Measurements from ENCODE around the gene NCAPG2.
A peak's percentile ranks its signal among the peaks of the same experiment; 100 is the strongest.
"Not testable (repeated sequence)": the region's sequence is repeated elsewhere in the genome, so short reads cannot be mapped to it uniquely, and the experiment has no call there.

The NCAPG2 gene

DNA sequence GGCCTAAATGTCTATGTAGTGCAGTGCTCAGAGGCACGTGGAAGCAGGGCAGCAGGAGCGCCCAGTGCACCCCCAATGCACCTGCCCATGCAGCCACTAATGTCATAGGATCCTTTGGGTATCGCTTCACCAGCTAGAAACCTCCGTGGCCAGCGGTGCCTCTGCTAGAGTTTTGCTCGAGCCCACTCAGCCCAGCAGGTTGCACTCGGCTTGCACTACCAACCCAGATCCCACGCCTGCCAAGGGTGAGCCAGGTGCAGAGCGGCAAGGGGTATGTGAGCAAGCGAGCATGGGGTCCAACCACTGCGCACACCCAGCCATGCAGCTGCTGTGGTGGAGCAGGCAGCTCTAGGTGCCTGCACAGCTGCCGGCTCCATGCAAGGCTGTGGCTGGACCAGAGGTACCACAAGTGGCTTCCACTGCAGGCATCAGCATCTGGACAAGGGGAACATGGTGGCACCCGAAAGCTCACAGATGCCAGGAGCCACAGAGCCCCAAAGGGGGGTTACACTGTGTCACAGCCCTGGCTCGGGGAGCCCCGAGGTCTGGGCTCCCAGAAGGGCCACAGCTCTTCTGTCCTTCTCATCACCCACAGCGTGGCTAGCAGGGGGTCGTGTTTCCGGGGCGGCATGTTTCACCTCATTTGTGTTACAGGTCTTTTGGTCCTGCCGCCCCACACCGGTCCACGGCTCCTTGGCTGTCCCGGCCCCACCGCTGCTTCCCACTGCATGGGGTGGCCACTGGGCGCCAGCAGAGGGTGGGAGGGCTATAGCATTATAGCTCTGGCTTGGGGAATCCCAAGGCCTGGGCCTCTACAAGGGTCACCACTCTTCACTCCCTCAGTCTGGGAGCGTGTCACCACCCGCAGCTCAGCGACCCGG is 2.3 kb upstream of the NCAPG2 start:
- H3K4me3 ChIP-seq (ENCODE audit: low read depth, low read length) = no peak overlapping the region
- no peaks in the 10 kb centered on the region for H3K27me3 ChIP-seq (replicated peaks)
- no peaks in the 10 kb centered on the region for H3K36me3 ChIP-seq (replicated peaks)
- no peak overlapping the region for H3K27ac ChIP-seq
- no peak for DNase-seq
- TF ChIP-seq, protein P1, sequence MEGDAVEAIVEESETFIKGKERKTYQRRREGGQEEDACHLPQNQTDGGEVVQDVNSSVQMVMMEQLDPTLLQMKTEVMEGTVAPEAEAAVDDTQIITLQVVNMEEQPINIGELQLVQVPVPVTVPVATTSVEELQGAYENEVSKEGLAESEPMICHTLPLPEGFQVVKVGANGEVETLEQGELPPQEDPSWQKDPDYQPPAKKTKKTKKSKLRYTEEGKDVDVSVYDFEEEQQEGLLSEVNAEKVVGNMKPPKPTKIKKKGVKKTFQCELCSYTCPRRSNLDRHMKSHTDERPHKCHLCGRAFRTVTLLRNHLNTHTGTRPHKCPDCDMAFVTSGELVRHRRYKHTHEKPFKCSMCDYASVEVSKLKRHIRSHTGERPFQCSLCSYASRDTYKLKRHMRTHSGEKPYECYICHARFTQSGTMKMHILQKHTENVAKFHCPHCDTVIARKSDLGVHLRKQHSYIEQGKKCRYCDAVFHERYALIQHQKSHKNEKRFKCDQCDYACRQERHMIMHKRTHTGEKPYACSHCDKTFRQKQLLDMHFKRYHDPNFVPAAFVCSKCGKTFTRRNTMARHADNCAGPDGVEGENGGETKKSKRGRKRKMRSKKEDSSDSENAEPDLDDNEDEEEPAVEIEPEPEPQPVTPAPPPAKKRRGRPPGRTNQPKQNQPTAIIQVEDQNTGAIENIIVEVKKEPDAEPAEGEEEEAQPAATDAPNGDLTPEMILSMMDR (IDR thresholded peaks at IDR 0.05; ENCODE audit: low read depth, low read length, missing control alignments) = no peak
- in situ Hi-C loops (cut with HindIII; ENCODE audit: low pct_ligation_motif_present, low sequenced_read_pairs) = no loop called here

DNA sequence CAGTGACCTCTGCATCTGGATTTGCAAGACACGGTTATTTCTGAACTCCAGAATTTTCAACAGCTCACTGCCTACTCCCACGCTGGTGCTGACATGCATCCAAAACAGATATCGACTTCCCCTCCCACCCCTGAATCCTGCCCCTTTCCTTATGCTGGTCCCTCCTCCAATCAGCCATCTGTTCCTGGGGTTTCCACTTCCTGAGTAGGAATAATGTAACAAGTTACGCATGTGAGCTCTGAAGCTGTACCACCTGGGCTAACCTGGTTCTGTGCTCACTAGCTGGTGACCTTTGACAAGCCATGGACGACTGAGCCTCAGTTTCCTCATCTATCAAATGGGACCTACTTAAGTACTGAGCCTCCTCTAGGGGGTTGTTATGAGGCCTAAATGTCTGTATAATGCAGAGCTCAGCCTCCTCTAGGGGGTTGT is 1.7 kb upstream of the NCAPG2 start:
- TF ChIP-seq, protein P1 (IDR thresholded peaks at IDR 0.05; ENCODE audit: low read depth, low read length, missing control alignments) = no peak
- no peaks in the 10 kb centered on the region for H3K27me3 ChIP-seq (replicated peaks)
- in situ Hi-C loops (cut with HindIII; ENCODE audit: low pct_ligation_motif_present, low sequenced_read_pairs) = no loop called here
- H3K4me3 ChIP-seq (ENCODE audit: low read depth, low read length) = no peak overlapping the region
- no peaks in the 10 kb centered on the region for H3K36me3 ChIP-seq (replicated peaks)
- H3K27ac ChIP-seq = no peak overlapping the region
- no peak for DNase-seq

DNA sequence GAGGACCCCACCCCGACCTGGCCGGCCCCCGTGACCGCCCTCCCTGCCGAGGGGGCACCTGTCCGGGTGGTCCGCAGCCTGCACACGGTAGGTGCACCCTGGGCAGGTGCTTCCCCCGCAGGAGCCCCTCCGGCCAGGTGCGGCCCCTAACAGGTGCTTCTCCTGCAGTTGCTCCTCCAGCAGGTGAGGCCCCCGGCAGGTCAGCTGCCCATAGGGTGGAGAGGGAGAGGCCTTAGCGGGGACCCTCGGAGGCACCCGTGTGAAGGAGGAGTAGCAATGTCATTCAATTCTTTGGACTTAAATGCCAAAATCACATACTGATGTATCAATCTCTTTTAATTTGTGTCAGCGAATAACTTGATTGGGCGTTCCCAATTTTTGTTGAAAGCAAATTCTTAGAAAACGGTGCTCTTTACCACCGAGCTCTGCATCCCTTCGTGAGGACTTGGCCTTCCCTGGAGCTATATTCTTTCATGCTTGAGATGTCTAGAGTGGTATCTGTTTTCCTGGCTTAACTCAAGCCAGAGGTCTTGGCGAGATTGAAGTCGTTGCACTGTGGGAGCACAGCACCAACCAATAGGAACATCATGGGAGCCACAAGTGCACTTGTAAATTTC is 738 bp upstream of the NCAPG2 start:
- peak overlapping the region; percentile 48 for H3K27ac ChIP-seq
- in situ Hi-C loops (cut with HindIII; ENCODE audit: low pct_ligation_motif_present, low sequenced_read_pairs) = no loop called here
- H3K36me3 ChIP-seq (replicated peaks) = no peaks in the 10 kb centered on the region
- no peaks in the 10 kb centered on the region for H3K27me3 ChIP-seq (replicated peaks)
- peak overlapping the region; percentile 68 for H3K4me3 ChIP-seq (ENCODE audit: low read depth, low read length)
- DNase-seq = no peak
- TF ChIP-seq, protein P1 (IDR thresholded peaks at IDR 0.05; ENCODE audit: low read depth, low read length, missing control alignments) = no peak

DNA sequence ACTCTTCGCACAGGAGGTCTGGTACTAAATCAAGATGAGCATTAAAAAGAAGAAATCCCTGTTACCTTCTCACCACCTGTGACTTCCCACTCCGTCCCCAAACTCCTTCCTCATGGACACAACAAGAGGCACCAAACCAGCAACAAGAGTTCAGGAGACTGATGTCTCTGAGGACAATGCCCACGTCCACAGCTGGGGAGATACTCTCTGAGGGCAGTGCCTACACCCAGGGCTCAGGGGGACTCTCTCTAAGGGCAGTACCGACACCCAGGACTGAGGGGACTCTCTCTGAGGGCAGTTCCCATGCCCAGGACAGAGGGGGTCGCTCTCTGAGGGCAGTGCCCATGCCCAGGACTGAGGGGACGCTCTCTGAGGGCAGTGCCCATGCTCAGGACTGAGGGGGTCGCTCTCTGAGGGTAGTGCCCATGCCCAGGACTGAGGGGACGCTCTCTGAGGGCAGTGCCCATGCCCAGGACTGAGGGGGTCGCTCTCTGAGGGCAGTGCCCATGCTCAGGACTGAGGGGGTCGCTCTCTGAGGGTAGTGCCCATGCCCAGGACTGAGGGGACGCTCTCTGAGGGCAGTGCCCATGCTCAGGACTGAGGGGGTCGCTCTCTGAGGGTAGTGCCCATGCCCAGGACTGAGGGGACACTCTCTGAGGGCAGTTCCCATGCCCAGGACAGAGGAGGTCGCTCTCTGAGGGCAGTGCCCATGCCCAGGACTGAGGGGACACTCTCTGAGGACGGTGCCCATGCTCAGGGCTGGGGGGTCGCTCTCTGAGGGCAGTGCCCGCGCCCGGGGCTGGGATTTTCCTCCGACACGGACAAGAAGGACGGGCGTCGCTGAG is 703 bp downstream of the NCAPG2 start:
- H3K36me3 ChIP-seq (replicated peaks); DNase-seq; in situ Hi-C loops (cut with HindIII; ENCODE audit: low pct_ligation_motif_present, low sequenced_read_pairs); H3K27me3 ChIP-seq (replicated peaks): not testable (repeated sequence)
- Histone ChIP-seq H3K4me3 (ENCODE audit: low read depth, low read length) (peak overlapping the region; percentile 93), H3K27ac (peak overlapping the region; percentile 38)

DNA sequence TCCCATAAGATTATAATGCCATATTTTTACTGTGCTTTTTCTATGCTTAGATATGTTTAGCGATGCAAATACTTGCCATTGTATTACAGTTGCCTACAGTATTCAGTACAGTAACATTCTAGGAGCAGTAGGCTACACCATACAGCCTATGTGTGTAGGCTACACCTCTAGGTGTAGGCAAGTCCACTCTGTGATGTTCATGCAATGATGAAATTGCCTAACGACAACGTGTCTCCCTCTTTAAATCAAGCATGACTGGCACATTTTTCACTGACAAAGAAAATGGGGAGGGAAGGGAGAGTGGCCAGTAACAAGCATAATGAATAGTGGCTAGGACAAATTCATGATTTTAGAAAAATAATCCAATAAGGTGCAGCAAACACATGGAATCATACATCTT is 1.7 kb downstream of the NCAPG2 start:
- TF ChIP-seq, protein P1 (IDR thresholded peaks at IDR 0.05; ENCODE audit: low read depth, low read length, missing control alignments) = no peak
- no peak overlapping the region for H3K4me3 ChIP-seq (ENCODE audit: low read depth, low read length)
- H3K36me3 ChIP-seq (replicated peaks) = no peaks in the 10 kb centered on the region
- DNase-seq = no peak
- H3K27ac ChIP-seq = no peak overlapping the region
- H3K27me3 ChIP-seq (replicated peaks) = no peaks in the 10 kb centered on the region
- in situ Hi-C loops (cut with HindIII; ENCODE audit: low pct_ligation_motif_present, low sequenced_read_pairs) = no loop called here

DNA sequence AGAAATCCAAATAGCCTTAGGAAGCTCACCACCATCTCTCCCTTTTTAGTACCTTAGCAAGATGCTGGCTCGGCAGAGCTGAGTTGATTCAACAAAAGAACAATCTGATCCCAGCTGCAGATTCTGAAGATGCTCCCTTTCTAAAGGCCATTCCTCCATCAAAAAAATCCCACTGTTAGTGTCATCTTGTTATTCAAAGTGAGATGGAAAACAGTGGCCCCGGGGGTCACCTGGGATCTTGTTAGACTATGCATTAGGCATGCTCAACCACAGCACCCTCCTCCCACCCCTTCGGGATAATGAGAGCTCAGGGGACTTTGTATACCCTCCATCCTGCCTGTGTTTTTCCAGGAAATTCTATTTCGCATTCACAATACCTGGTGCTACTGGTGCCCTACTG is 2.4 kb downstream of the NCAPG2 start:
- H3K4me3 ChIP-seq (ENCODE audit: low read depth, low read length) = no peak overlapping the region
- H3K27me3 ChIP-seq (replicated peaks) = no peaks in the 10 kb centered on the region
- DNase-seq = no peak
- in situ Hi-C loops (cut with HindIII; ENCODE audit: low pct_ligation_motif_present, low sequenced_read_pairs) = no loop called here
- TF ChIP-seq, protein P1 (IDR thresholded peaks at IDR 0.05; ENCODE audit: low read depth, low read length, missing control alignments) = no peak
- no peak overlapping the region for H3K27ac ChIP-seq
- H3K36me3 ChIP-seq (replicated peaks) = no peaks in the 10 kb centered on the region
